ENCODE measurements around the gene ING1. TPM values are rescaled to one million over a fixed set of nuclear protein-coding genes. Genes with fewer than 3 reads are reported as not detected.
A peak's percentile ranks its signal among the peaks of the same experiment; 100 is the strongest.

The ING1 gene
- total and polyA plus RNA-seq, 2 donors (not counting 1 experiment from before 2014, with no cell fraction given) = 29.1 to 34.2 TPM

GRCh38 chr13:110664673-110665072, 48.8 kb upstream of the ING1 start:
- peak overlapping the region; percentile 70 for H3K4me3 Mint-ChIP-seq
- H3K27ac Mint-ChIP-seq = peak overlapping the region; percentile 96
- Histone ChIP-seq H3K4me1 (ENCODE audit: control insufficient read depth in 2 of 2, insufficient read depth in 2 of 2, low read length in 2 of 2) (peaks cover 46 to 60% of the 10 kb centered on the region in 2 donors), H3K9me3 (ENCODE audit: control extremely low read depth in 1 of 3, control insufficient read depth in 2 of 3, insufficient read depth in 1 of 3, low read length in 2 of 3) (peaks cover 0 to 6% (median 0%) of the 10 kb centered on the region in 3 donors), H3K36me3 (replicated peaks in 1 of 2; ENCODE audit: control extremely low read depth in 1 of 2, control insufficient read depth in 1 of 2, extremely low read depth in 1 of 2, insufficient read depth in 2 of 2, low read length in 1 of 2) (peaks cover 0 to 63% of the 10 kb centered on the region in 2 experiments), H3K4me2 (replicated peaks; ENCODE audit: low read depth, low read length, poor library complexity, severe bottlenecking) (peak overlapping the region; percentile 64), H3K9ac (ENCODE audit: low read length) (no peak overlapping the region), H3K4me3 (ENCODE audit: control extremely low read depth in 1 of 5, extremely low read depth in 1 of 5, insufficient read depth in 1 of 5, low read depth in 2 of 5, low read length in 4 of 5) (peak overlapping the region in 1 of 5 experiments; percentile 11), H3K27ac (ENCODE audit: low read length in 2 of 2) (peak overlapping the region; percentile 59 to 72), H3K27me3 (replicated peaks in 1 of 4; ENCODE audit: control extremely low read depth in 1 of 4, control insufficient read depth in 3 of 4, insufficient read depth in 4 of 4, low read length in 3 of 4) (no peaks in the 10 kb centered on the region), H3K79me2 (ENCODE audit: control insufficient read depth, insufficient read depth, low read length) (peaks cover 32% of the 10 kb centered on the region), H2AFZ (ENCODE audit: insufficient read depth, low read depth, low read length, poor library complexity, severe bottlenecking) (no peak overlapping the region), H4K20me1 (ENCODE audit: control insufficient read depth, insufficient read depth, low read length, poor library complexity, severe bottlenecking) (no peaks in the 10 kb centered on the region)
- 91% methylated on average over 10 of the region's 11 CpGs for WGBS (ENCODE audit: insufficient coverage)
- intact Hi-C loops (cut with micrococcal nuclease) = loop anchor here (1.0 kb wide), 1 partner anchor 12 kb away; no protein-coding TSS in a partner anchor
- DNase-seq (peak; percentile 4), ATAC-seq (ENCODE audit: low read depth) (no peak)
- peaks cover 3% of the 10 kb centered on the region for H3K9me3 Mint-ChIP-seq (ENCODE audit: insufficient read depth)
- TF ChIP-seq EZH2 (IDR thresholded peaks at IDR 0.05; ENCODE audit: borderline replicate concordance, insufficient read depth, low read depth, low read length, poor library complexity, severe bottlenecking) = no peak
- no peak for TF ChIP-seq CTCF (IDR thresholded peaks at IDR 0.05)
- ChIA-PET POLR2A (interaction anchor here (0.9 to 3.4 kb wide), 3 partner anchors 11 to 50 kb away, joined by 4 to 17 read pairs (median 7); no protein-coding TSS in a partner anchor), CTCF (interaction anchor here (0.8 to 6.3 kb wide), 8 partner anchors 12 to 38 kb away, joined by 3 to 29 read pairs (median 5); no protein-coding TSS in a partner anchor)
- H3K27me3 Mint-ChIP-seq = no peaks in the 10 kb centered on the region
- H3K4me1 Mint-ChIP-seq = peaks cover 62% of the 10 kb centered on the region

Measured in B cell (primary cell).